HEK293 (cell line): ENCODE results near the gene CD101.
A peak's percentile ranks its signal among the peaks of the same experiment; 100 is the strongest.

Experiments
- EGR2 ChIP-seq: fragments of 450-650 bp; formaldehyde crosslinking; IDR thresholded peaks from 2 replicates; pipeline ENCODE4 v1.5.1; 2016; ENCODE audit warnings: low read depth, missing biosample characterization, missing genetic modification characterization
- GFI1B ChIP-seq: fragments of 450-650 bp; formaldehyde crosslinking; IDR thresholded peaks from 2 replicates; pipeline ENCODE4 v1.5.1; 2016; ENCODE audit warnings: missing biosample characterization, missing genetic modification characterization
- HOXC10 ChIP-seq: sonication (generic); formaldehyde crosslinking; IDR thresholded peaks from 2 replicates; pipeline ENCODE4 v1.8.1; 2023; ENCODE audit warnings: mild to moderate bottlenecking, missing genetic modification reagents
- HOXD13 ChIP-seq: sonication (generic); formaldehyde crosslinking; IDR thresholded peaks from 2 replicates; pipeline ENCODE4 v1.8.0; 2022; ENCODE audit warnings: missing genetic modification reagents, borderline replicate concordance
- KLF7 ChIP-seq: fragments of 450-650 bp; formaldehyde crosslinking; IDR thresholded peaks from 2 replicates; pipeline ENCODE4 v1.5.1; 2016; ENCODE audit warnings: missing biosample characterization, missing genetic modification characterization, borderline replicate concordance
- KLF9 ChIP-seq: fragments of 450-650 bp; formaldehyde crosslinking; IDR thresholded peaks from 2 replicates; pipeline ENCODE4 v1.5.1; 2016; ENCODE audit warnings: missing biosample characterization, missing genetic modification characterization, low read depth
- MYNN ChIP-seq: fragments of 450-650 bp; formaldehyde crosslinking; IDR thresholded peaks from 2 replicates; pipeline ENCODE4 v1.5.1; 2016; ENCODE audit warnings: missing biosample characterization, missing genetic modification characterization, borderline replicate concordance
- SCRT2 ChIP-seq: fragments of 450-650 bp; formaldehyde crosslinking; IDR thresholded peaks from 2 replicates; pipeline ENCODE4 v1.5.1; 2016; ENCODE audit warnings: missing biosample characterization, missing genetic modification characterization
- TRIM28 ChIP-seq: IDR thresholded peaks from 2 replicates; pipeline ENCODE4 v1.6.1; 2011; ENCODE audit warnings: low read length, control low read depth, borderline replicate concordance
- WT1 ChIP-seq: fragments of 450-650 bp; formaldehyde crosslinking; IDR thresholded peaks from 2 replicates; pipeline ENCODE4 v1.5.1; 2016; ENCODE audit warnings: missing biosample characterization, missing genetic modification characterization
- YY2 ChIP-seq: fragments of 450-650 bp; formaldehyde crosslinking; IDR thresholded peaks from 2 replicates; pipeline ENCODE4 v1.5.1; 2016; ENCODE audit warnings: missing biosample characterization, missing genetic modification characterization
- ZNF112 ChIP-seq: fragments of 450-650 bp; formaldehyde crosslinking; IDR thresholded peaks from 2 replicates; pipeline ENCODE4 v1.5.0; 2017; ENCODE audit warnings: missing biosample characterization, missing genetic modification characterization
- ZNF132 ChIP-seq: fragments of 450-650 bp; formaldehyde crosslinking; IDR thresholded peaks from 2 replicates; pipeline ENCODE4 v1.5.1; 2017; ENCODE audit warnings: missing biosample characterization, missing genetic modification characterization, borderline replicate concordance
- ZNF155 ChIP-seq: fragments of 450-650 bp; formaldehyde crosslinking; IDR thresholded peaks from 2 replicates; pipeline ENCODE4 v1.5.1; 2016; ENCODE audit warnings: missing biosample characterization, missing genetic modification characterization
- ZNF16 ChIP-seq: fragments of 450-650 bp; formaldehyde crosslinking; IDR thresholded peaks from 2 replicates; pipeline ENCODE4 v1.5.1; 2016; ENCODE audit warnings: low read depth, missing biosample characterization, missing genetic modification characterization
- ZNF202 ChIP-seq: fragments of 450-650 bp; formaldehyde crosslinking; IDR thresholded peaks from 2 replicates; pipeline ENCODE4 v1.5.1; 2016; ENCODE audit warnings: missing biosample characterization, missing genetic modification characterization, borderline replicate concordance
- ZNF223 ChIP-seq: fragments of 450-650 bp; formaldehyde crosslinking; IDR thresholded peaks from 2 replicates; pipeline ENCODE4 v1.5.1; 2016; ENCODE audit warnings: missing biosample characterization, missing genetic modification characterization
- ZNF248 ChIP-seq: fragments of 450-650 bp; formaldehyde crosslinking; IDR thresholded peaks from 2 replicates; pipeline ENCODE4 v1.5.1; 2017; ENCODE audit warnings: missing biosample characterization, missing genetic modification characterization
- ZNF302 ChIP-seq: fragments of 450-650 bp; formaldehyde crosslinking; IDR thresholded peaks from 2 replicates; pipeline ENCODE4 v1.5.1; 2016; ENCODE audit warnings: missing biosample characterization, missing genetic modification characterization, low read depth
- ZNF404 ChIP-seq: fragments of 450-650 bp; formaldehyde crosslinking; IDR thresholded peaks from 2 replicates; pipeline ENCODE4 v1.5.1; 2017; ENCODE audit warnings: missing biosample characterization, missing genetic modification characterization
- ZNF514 ChIP-seq: fragments of 450-650 bp; formaldehyde crosslinking; IDR thresholded peaks from 2 replicates; pipeline ENCODE4 v1.5.1; 2016; ENCODE audit warnings: missing biosample characterization, missing genetic modification characterization
- ZNF585B ChIP-seq: fragments of 450-650 bp; formaldehyde crosslinking; IDR thresholded peaks from 2 replicates; pipeline ENCODE4 v1.5.1; 2016; ENCODE audit warnings: missing biosample characterization, missing genetic modification characterization
- ZNF623 ChIP-seq: fragments of 450-650 bp; formaldehyde crosslinking; IDR thresholded peaks from 2 replicates; pipeline ENCODE4 v1.5.1; 2016; ENCODE audit warnings: missing biosample characterization, missing genetic modification characterization
- ZNF626 ChIP-seq: fragments of 450-650 bp; sonication (Bioruptor Pico); formaldehyde crosslinking; IDR thresholded peaks from 2 replicates; pipeline ENCODE4 v1.5.1; 2018; ENCODE audit warnings: missing biosample characterization, missing genetic modification characterization, inconsistent platforms
- ZNF670 ChIP-seq: fragments of 450-650 bp; formaldehyde crosslinking; IDR thresholded peaks from 2 replicates; pipeline ENCODE4 v1.5.1; 2016; ENCODE audit warnings: missing biosample characterization, missing genetic modification characterization, low read depth
- ZNF76 ChIP-seq: fragments of 450-650 bp; formaldehyde crosslinking; IDR thresholded peaks from 2 replicates; pipeline ENCODE4; 2016; ENCODE audit warnings: low read depth, missing biosample characterization, missing genetic modification characterization, borderline replicate concordance
- ZNF791 ChIP-seq: fragments of 450-650 bp; formaldehyde crosslinking; IDR thresholded peaks from 2 replicates; pipeline ENCODE4 v1.5.1; 2016; ENCODE audit warnings: missing biosample characterization, missing genetic modification characterization
- ZNF837 ChIP-seq: fragments of 450-650 bp; formaldehyde crosslinking; IDR thresholded peaks from 2 replicates; pipeline ENCODE4 v1.5.1; 2016; ENCODE audit warnings: missing biosample characterization, missing genetic modification characterization
- ZXDB ChIP-seq: fragments of 450-650 bp; formaldehyde crosslinking; IDR thresholded peaks from 2 replicates; pipeline ENCODE4 v1.5.1; 2016; ENCODE audit warnings: missing biosample characterization, missing genetic modification characterization
- TF ChIP-seq, protein P1 (sequence below): fragments of 450-650 bp; formaldehyde crosslinking; IDR thresholded peaks from 2 replicates; pipeline ENCODE4 v1.5.1; 2017; ENCODE audit warnings: missing biosample characterization, mild to moderate bottlenecking, missing genetic modification characterization, moderate library complexity
- TF ChIP-seq, protein P2 (sequence below): fragments of 450-650 bp; formaldehyde crosslinking; IDR thresholded peaks from 2 replicates; pipeline ENCODE4 v1.5.1; 2016; ENCODE audit warnings: missing biosample characterization, missing genetic modification characterization
- TF ChIP-seq, protein P3 (sequence below): fragments of 450-650 bp; formaldehyde crosslinking; IDR thresholded peaks from 2 replicates; pipeline ENCODE4 v1.5.1; 2016; ENCODE audit warnings: missing biosample characterization, missing genetic modification characterization
- TF ChIP-seq, protein P4 (sequence below): fragments of 450-650 bp; formaldehyde crosslinking; IDR thresholded peaks from 2 replicates; pipeline ENCODE4 v1.5.1; 2017; ENCODE audit warnings: missing biosample characterization, missing genetic modification characterization
- TF ChIP-seq, protein P5 (sequence below): fragments of 450-650 bp; formaldehyde crosslinking; IDR thresholded peaks from 2 replicates; pipeline ENCODE4 v1.5.1; 2016; ENCODE audit warnings: missing biosample characterization, missing genetic modification characterization, low read depth

Gene CD101

DNA sequence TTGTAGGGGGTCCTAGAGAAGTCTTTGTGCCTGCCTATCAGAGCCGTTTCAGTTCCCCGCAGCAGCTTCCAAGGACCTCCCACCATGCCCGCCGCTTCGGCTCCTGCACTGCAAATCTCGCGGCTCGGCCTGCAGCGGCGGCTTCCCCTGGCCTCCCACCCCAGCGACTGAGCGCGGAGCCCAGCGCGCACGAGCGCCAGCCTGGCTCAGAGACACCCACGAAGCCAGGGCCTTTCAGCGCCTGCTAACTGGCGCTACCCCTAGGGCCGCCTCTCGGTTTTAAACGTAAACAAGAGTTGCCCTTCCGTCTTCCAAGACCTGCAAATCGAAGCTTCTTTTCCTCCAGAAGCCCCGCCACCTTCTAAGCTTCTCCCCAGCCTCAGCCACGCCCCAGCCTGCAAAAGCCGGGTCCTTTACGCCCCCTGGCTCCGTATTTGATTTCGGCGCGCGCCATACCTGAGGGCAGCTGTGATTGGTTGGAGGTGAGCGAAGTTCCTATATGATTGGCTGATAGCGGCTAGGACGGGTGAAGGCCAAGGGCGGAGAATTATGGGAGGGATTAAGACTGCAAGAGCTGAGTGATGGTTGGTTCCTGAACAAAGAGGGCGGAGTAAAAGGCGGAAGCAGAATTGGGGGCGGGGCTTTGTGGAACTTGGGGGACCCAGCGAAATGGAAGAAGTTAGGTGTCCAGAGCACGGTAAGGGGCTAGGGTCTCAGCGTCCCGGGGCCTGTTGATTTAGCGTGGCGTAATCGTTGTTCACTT lies 58.3 kb downstream of the CD101 start, which contains the start of gene TTF2 (continued):
- TF ChIP-seq GFI1B (tag by site-specific recombination) (no peak), ZNF302 (tag by site-specific recombination) (no peak), ZNF76 (tag by site-specific recombination) (peak; percentile 87), SCRT2 (tag by site-specific recombination) (no peak), TRIM28 (no peak; the same call in 1 of the 2 replicates), MYNN (tag by site-specific recombination) (no peak), ZNF514 (tag by site-specific recombination) (no peak), KLF9 (tag by site-specific recombination) (peak; percentile 90), ZNF585B (no peak), ZNF791 (tag by site-specific recombination) (no peak), ZNF132 (no peak), ZNF112 (no peak), YY2 (tag by site-specific recombination) (no peak), HOXC10 (CRISPR knock-in tag) (peak; percentile 88; the same call in 1 of the 2 replicates), ZNF202 (tag by site-specific recombination) (no peak), ZNF223 (tag by site-specific recombination) (no peak), EGR2 (tag by site-specific recombination) (no peak; the same call in 1 of the 2 replicates), ZNF248 (no peak), ZNF837 (tag by site-specific recombination) (no peak), KLF7 (tag by site-specific recombination) (no peak), ZNF16 (tag by site-specific recombination) (no peak), ZNF670 (tag by site-specific recombination) (no peak), HOXD13 (CRISPR knock-in tag) (no peak), ZXDB (tag by site-specific recombination) (peak; percentile 71), ZNF404 (tag by site-specific recombination) (no peak), WT1 (tag by site-specific recombination) (no peak), ZNF626 (tag by site-specific recombination) (no peak), ZNF623 (tag by site-specific recombination) (no peak), ZNF155 (tag by site-specific recombination) (no peak)
- TF ChIP-seq, protein P1, sequence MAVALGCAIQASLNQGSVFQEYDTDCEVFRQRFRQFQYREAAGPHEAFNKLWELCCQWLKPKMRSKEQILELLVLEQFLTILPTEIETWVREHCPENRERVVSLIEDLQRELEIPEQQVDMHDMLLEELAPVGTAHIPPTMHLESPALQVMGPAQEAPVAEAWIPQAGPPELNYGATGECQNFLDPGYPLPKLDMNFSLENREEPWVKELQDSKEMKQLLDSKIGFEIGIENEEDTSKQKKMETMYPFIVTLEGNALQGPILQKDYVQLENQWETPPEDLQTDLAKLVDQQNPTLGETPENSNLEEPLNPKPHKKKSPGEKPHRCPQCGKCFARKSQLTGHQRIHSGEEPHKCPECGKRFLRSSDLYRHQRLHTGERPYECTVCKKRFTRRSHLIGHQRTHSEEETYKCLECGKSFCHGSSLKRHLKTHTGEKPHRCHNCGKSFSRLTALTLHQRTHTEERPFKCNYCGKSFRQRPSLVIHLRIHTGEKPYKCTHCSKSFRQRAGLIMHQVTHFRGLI (tag by site-specific recombination), result no peak
- TF ChIP-seq, protein P2, sequence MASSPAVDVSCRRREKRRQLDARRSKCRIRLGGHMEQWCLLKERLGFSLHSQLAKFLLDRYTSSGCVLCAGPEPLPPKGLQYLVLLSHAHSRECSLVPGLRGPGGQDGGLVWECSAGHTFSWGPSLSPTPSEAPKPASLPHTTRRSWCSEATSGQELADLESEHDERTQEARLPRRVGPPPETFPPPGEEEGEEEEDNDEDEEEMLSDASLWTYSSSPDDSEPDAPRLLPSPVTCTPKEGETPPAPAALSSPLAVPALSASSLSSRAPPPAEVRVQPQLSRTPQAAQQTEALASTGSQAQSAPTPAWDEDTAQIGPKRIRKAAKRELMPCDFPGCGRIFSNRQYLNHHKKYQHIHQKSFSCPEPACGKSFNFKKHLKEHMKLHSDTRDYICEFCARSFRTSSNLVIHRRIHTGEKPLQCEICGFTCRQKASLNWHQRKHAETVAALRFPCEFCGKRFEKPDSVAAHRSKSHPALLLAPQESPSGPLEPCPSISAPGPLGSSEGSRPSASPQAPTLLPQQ, result peak; percentile 10; the same call in 1 of the 2 replicates
- TF ChIP-seq, protein P3, sequence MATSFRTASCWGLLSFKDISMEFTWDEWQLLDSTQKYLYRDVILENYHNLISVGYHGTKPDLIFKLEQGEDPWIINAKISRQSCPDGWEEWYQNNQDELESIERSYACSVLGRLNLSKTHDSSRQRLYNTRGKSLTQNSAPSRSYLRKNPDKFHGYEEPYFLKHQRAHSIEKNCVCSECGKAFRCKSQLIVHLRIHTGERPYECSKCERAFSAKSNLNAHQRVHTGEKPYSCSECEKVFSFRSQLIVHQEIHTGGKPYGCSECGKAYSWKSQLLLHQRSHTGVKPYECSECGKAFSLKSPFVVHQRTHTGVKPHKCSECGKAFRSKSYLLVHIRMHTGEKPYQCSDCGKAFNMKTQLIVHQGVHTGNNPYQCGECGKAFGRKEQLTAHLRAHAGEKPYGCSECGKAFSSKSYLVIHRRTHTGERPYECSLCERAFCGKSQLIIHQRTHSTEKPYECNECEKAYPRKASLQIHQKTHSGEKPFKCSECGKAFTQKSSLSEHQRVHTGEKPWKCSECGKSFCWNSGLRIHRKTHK, result no peak
- TF ChIP-seq, protein P4, sequence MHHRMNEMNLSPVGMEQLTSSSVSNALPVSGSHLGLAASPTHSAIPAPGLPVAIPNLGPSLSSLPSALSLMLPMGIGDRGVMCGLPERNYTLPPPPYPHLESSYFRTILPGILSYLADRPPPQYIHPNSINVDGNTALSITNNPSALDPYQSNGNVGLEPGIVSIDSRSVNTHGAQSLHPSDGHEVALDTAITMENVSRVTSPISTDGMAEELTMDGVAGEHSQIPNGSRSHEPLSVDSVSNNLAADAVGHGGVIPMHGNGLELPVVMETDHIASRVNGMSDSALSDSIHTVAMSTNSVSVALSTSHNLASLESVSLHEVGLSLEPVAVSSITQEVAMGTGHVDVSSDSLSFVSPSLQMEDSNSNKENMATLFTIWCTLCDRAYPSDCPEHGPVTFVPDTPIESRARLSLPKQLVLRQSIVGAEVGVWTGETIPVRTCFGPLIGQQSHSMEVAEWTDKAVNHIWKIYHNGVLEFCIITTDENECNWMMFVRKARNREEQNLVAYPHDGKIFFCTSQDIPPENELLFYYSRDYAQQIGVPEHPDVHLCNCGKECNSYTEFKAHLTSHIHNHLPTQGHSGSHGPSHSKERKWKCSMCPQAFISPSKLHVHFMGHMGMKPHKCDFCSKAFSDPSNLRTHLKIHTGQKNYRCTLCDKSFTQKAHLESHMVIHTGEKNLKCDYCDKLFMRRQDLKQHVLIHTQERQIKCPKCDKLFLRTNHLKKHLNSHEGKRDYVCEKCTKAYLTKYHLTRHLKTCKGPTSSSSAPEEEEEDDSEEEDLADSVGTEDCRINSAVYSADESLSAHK (tag by site-specific recombination), result peak; percentile 92
- TF ChIP-seq, protein P5, sequence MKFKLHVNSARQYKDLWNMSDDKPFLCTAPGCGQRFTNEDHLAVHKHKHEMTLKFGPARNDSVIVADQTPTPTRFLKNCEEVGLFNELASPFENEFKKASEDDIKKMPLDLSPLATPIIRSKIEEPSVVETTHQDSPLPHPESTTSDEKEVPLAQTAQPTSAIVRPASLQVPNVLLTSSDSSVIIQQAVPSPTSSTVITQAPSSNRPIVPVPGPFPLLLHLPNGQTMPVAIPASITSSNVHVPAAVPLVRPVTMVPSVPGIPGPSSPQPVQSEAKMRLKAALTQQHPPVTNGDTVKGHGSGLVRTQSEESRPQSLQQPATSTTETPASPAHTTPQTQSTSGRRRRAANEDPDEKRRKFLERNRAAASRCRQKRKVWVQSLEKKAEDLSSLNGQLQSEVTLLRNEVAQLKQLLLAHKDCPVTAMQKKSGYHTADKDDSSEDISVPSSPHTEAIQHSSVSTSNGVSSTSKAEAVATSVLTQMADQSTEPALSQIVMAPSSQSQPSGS, result no peak
